HT-29 (cell line): ENCODE data around the gene ZFYVE19. TPM values are rescaled to one million over a fixed set of nuclear protein-coding genes. Genes with fewer than 3 reads are reported as not detected.

Source experiments
- DNase-seq: peaks from one replicate; pipeline ENCODE4 v3.0.0-alpha.2; 2015; ENCODE audit warnings: low spot score
- total RNA-seq: library from RNA; depleted of rRNA; stranded (reverse); fragments of >200 nt; shearing (Covaris generic); gene quantifications from 2 replicates; pipeline ENCODE4 v1.2.3, GENCODE V29; 2014

The ZFYVE19 gene
- total RNA-seq, 1 experiment from 2014 or later: 68.6 TPM

DNA sequence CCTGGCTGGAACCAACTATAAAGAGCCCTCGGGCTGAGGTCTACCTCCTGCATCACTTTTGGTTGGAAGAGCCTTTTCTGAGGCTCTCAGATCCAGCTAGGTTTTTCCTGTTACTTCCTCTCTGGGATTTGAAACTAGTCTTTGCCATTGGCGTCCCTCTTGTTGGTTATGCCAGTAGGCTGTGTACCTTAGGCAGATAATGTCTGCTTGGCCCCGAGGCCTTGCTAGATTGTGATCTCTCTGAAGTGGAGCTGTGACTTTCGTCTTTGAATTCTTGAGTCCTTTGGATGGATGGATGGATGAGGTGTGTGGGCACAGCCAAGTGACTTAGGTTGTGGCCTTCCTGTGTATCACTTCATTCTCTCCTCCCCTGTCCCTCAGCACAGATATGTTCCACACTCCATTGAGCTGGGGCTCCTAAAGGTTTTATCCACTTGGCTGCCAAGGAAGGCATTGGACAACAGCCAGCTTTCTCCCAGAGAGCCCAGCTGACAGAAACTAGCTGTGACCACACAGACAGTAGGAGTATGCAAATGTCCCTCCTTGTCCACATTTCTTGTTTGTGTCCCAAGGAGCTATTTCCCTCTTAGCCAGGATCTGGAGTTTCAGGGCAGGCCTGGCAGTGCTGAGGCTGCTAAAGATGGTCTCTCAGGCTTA, 8.3 kb downstream of the ZFYVE19 start:
- no peak for DNase-seq

GRCh38 chr15:40819048-40819447, 12.2 kb downstream of the ZFYVE19 start:
- DNase-seq: no peak

- DNase-seq: no peak
Observed at GRCh38 chr15:40821195-40821594, 14.3 kb downstream of the ZFYVE19 start.

GRCh38 chr15:40823572-40824343, 16.9 kb downstream of the ZFYVE19 start:
- peak; percentile 75 for DNase-seq

DNA sequence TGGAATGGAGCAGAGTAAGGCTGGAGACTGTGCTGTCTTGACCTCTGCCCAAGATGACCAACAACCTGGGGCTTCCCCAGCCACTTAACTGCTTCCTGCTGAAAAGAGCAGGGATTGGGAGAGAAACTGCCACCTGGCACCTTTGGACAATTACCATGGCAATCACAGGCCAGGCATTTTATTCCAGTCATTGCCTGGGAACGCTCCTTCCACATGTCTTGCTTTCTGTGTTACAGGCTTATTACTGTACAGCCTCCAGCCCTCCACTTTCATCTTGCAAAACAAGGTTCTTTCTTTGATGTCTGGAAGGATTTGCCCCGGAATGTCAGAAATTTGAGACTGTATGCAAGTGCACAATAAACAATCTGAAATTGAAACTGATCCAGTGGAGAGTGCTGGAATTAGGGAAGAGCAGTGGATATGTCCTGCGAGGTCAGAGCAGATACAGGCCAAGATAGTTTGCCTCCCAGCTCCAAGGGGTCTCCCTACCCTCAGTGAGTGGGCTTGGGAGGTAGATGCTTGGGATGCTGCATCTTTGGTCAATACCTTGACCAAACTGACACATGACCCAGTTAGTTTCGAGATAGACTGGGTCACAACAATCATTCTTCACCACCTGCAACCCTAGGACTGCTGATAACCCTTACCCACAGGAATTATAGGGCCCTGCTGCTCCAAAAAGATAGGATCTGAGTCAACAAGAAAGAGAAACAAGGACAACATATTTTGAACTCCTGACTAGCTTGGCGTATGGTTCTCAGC, 19.0 kb downstream of the ZFYVE19 start:
- peak; percentile 89 for DNase-seq

- DNase-seq: peak; percentile 46
Observed at GRCh38 chr15:40826423-40827075, 19.7 kb downstream of the ZFYVE19 start.

- peak; percentile 67 for DNase-seq
Observed at GRCh38 chr15:40828447-40829036, 21.7 kb downstream of the ZFYVE19 start, which contains the start of gene PPP1R14D. PPP1R14D (minus strand) TSS chr15:40828708; CDS start chr15:40828641, 67 bp downstream.

DNA sequence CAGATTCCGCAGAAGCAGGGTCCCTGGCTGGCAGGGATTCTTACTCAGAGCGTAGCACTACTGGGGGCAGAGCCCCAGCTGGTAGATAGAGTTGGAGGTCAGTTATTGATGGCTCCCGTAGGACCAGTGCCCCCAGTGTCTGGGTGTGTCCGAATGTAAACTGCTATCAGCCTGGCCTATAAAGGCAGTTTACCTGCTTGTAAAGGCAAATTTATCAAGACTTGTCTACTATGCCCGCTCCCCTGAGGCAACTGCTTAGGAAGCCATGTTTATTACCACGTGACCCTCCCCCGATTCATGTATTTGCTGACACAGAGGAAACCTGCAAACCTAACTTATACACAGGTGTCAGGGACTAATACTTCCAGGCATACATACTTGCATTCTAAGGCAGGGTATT, 22.2 kb downstream of the ZFYVE19 start:
- no peak for DNase-seq

GRCh38 chr15:40830884-40831283, 24.0 kb downstream of the ZFYVE19 start:
- DNase-seq: no peak

DNA sequence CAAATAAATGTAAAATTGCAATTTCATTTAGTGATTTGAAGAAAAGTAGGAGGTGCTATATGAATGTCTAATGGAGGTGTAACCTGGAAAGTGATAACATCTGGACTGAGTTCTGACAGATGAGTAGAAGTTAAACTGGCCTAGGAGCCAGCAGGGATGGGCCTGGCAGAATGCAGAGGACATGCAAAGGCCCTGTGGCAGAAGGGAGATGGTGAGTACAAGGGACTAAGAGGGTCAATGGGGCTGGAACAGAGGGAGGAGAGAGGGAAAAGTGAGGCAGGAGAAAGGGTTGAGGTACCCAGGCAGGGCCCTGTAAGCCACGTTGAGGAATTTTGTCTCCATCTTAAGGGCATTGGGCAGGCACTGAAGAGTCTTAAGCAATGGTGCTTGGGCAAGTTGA, 25.0 kb downstream of the ZFYVE19 start:
- no peak for DNase-seq

DNA sequence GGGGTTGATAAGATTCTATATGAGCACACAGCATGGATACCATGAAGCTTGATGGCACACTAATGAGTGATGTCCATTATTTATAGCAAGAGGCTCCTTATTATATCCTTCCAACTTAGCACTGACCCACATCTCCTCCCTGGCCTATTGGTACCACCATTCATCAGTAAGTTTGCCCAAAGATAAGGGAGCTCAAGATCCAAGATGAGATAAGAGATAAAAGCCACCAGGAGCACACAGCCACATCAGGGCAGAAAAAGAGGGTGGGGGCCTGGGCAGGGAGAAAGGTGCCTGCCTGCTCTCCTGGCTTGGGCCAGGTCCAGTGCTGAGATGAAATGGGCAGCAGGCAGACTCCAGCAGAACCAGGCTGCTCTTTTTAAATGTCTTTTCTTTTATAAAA, 26.0 kb downstream of the ZFYVE19 start:
- DNase-seq: no peak

DNA sequence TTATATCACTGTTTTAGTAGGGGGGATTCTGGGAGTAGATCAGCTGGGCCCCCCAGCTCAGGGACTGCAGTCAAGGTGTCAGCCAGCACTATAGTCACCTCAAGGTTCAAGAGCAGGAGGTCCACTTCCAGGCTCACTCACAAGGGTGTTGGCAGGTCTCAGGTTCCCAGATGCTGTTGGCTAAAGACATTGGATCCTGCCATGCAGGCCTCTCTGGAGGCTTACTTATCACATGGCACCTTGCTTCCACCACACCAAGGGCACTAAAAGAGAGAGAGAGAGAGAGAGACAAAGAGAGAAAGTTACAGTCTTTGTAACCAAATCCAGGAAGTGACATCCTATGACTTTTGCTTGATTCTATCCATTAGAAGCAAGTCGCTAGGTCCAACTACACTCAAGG, 29.1 kb downstream of the ZFYVE19 start:
- DNase-seq: no peak

DNA sequence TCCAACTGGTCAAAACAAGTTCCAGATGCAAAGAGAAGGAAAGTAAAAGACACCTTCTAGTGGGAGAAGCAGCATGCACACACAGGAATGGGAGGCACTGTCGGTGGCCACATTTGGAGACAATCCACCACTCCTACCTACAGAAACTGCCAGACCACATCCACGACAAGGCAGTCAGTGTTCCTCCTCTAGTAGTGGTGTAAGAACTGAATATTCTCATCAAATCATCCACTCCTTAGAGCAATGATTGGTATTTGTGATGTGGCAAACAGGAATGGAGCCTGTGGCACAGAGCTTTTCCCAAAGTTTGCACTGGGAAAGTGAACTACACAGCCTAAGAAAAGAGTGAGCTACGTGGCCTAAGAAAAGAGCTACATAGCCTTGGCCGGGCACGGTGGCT, 31.9 kb downstream of the ZFYVE19 start:
- DNase-seq: no peak

- DNase-seq: no peak
Observed at GRCh38 chr15:40841741-40842140, 34.9 kb downstream of the ZFYVE19 start.

- peak; percentile 55 for DNase-seq
Observed at GRCh38 chr15:40843261-40843884, 36.5 kb downstream of the ZFYVE19 start.

DNA sequence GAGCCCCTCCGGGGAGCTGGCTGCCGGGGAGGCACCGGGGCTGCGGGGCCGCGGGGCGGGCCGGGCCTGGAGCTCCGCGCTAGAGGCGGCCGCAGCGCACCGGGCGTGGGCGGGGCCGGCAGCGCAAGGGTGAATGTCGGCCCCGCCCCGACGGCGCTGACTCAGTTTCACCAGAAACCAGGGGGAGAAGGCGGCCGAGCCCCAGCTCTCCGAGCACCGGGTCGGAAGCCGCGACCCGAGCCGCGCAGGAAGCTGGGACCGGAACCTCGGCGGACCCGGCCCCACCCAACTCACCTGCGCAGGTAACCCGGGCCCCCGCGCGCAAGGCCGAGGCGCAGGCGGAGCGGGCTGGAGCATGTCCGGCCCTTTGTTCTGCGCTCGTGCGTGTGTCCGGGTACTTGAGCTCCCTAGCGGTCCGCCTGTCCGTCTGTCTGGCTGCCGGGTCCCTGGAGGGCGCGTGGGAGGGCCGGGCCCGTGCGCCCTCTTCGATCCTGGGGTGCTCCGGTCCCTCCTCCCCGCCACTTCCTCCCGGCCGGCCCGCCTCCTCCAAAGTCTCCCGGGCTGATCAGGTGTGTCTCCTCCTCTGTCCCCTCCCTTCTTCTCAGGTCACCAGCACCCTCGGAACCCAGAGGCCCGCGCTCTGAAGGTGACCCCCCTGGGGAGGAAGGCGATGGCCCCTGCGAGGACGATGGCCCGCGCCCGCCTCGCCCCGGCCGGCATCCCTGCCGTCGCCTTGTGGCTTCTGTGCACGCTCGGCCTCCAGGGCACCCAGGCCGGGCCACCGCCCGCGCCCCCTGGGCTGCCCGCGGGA, 37.2 kb downstream of the ZFYVE19 start, which contains the start of gene SPINT1:
SPINT1 (plus strand) TSS at position 164 of the 811 bp plus-strand sequence; CDS start at position 671, 507 bp downstream.
- DNase-seq: peak; percentile 81

DNA sequence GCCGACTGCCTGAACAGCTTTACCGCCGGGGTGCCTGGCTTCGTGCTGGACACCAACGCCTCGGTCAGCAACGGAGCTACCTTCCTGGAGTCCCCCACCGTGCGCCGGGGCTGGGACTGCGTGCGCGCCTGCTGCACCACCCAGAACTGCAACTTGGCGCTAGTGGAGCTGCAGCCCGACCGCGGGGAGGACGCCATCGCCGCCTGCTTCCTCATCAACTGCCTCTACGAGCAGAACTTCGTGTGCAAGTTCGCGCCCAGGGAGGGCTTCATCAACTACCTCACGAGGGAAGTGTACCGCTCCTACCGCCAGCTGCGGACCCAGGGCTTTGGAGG, 37.8 kb downstream of the ZFYVE19 start:
- peak; percentile 61 for DNase-seq

DNA sequence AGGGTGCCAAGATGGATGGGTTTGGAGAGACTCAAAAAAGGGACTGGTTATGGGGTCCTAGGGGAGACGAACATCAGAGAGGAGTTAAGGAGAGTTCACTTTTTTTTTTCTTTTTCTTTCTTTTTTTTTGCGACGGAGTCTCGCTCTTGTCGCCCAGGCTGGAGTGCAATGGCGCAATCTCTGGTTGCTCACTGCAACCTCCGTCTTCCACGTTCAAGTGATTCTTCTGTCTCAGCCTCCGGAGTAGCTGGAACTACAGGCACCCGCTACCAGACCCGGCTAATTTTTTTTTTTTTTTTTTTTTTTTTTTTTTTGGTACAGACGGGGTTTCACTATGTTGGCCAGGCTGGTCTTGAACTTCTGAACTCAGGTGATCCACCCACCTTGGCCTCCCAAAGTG, 38.1 kb downstream of the ZFYVE19 start:
- peak; percentile 41 for DNase-seq

- peak; percentile 98 for DNase-seq
Observed at GRCh38 chr15:40845511-40846284, 38.8 kb downstream of the ZFYVE19 start.
